8988T (cell line): Measurements from ENCODE around the gene ADORA1.
A peak's percentile ranks its signal among the peaks of the same experiment; 100 is the strongest.

Source experiments
- DNase-seq: peaks from one replicate; pipeline ENCODE4 v3.0.0; 2011

Gene ADORA1

DNA sequence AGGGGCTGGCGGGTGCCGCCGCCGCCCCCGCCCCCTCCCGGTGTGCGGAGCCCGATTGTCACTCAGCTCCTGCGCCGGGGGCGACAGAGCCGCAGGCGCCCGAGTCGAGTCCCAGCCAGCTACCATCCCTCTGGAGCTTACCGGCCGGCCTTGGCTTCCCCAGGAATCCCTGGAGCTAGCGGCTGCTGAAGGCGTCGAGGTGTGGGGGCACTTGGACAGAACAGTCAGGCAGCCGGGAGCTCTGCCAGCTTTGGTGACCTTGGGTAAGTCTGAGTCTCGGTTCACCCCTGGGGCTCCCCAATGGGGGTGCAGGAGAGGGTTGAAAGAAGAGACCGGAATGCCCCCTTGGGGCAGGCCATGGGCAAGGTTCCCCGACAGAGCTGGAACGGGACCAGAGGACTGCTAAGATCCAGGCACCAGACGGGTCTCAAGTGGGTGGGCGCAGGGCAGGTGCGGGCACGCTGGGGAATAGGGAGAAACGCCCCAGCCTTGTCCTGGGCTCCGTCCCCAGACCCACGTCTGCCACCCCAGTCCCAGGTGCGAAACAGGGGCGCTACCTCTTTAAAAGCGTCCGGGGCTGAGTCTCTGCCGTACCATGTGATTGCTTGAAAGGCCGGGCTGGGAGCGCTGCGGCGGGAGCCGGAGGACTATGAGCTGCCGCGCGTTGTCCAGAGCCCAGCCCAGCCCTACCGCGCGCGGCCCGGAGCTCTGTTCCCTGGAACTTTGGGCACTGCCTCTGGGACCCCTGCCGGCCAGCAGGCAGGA lies at the start of gene ADORA1:
Gene ADORA1 (plus strand): TSS at position 61 of the 765 bp plus-strand sequence. CDS start 1,116 bp downstream, outside the sequence.
- DNase-seq, result peak; percentile 52

DNA sequence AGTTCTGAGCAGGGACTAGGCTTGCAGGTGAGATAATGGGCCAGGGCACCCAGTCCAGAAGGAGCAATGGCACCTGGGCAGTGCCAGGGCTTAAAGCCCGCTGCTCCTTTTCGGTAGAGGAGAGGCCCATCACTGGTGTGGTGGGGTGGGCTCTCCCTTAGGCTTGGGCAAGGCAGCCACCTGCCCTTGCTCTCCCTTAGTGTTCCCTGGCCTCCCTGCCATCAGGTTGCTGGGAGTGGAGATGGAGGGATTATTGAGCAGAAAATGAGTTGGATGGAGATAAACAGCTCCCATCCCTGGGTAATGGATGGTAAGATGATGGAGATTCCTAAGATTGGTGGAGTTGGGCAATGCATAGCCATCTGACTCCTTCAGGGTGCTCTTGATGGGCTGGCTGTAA lies 49.6 kb upstream of the ADORA1 start:
- no peak for DNase-seq

DNA sequence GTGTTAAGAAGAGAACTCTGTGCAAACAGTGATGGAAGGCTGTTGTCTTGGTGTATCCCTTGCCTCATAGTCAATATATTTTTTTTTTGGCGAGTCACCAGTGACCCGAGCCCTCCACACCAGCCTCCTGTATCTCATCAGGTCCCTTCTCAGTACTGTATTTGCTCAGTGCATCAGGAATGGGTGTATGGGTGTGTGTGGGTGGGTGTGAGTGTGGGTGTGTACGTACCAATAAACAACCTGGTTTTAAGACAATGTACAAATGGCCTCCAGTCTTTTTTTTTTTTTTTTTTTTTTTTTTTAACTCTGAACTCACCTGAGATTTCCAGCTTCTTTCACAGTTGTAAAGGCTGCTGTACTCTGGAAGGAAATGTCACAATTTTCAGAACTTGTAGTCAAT lies 49.0 kb upstream of the ADORA1 start:
- no peak for DNase-seq

DNA sequence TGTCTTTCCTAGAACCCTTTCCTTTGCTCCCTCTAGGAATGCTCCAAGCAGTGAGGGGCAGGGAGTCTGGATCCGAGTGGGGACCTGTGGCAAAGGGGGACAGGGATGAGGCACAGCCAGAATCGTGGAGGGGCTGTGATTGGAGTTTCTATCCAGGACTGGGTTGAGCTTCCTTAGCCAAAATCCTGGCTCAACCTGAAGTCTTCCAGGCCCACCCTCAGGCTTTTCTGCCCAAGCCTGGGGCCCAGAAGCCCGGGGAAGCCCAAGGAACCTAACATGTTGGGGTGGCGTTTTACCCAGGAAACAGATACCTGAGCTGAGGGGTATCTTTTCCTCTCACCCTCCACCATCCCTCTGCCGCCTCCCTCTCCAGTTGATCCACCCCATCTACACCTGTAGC lies 47.1 kb upstream of the ADORA1 start:
- no peak for DNase-seq

DNA sequence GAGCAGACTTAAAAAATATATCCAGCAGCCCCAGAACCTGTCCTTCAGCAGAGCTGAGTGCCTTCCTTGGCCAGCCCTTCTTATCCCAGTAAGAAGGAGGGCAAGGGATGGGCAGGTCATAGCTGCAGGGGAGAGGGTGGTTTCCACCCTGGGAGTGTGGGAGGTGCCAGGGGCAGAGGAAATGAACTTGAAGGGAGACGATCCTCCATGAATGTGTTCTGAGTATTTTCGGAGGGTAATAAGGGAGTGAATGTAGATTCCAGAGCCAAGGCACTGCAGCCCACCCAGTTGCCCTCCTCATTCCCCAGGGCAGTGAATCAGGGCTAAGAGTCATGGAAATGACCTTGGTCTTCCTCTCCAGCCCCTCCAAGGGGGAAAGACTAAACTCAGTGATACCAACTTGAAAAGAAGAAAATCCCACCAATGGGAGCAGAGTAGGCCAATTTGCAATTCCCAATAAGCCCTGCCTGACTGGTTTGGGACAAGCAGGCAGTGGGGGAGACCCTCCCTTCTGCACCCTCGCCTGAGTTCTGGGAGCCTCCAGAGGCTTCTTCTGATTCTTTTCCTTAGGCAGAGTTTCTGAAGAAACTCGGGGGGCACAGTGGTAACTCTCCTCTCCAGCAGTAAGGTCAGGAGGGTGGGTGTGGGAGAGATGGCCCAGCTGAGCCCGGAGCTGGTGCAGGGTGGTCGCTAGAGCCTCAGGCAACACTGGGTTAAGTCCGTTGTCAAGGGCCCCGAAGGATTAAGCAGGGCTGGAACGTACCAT lies 45.9 kb upstream of the ADORA1 start:
- no peak for DNase-seq

- DNase-seq, result no peak
Observed at GRCh38 chr1:203082231-203082505, 45.4 kb upstream of the ADORA1 start.

DNA sequence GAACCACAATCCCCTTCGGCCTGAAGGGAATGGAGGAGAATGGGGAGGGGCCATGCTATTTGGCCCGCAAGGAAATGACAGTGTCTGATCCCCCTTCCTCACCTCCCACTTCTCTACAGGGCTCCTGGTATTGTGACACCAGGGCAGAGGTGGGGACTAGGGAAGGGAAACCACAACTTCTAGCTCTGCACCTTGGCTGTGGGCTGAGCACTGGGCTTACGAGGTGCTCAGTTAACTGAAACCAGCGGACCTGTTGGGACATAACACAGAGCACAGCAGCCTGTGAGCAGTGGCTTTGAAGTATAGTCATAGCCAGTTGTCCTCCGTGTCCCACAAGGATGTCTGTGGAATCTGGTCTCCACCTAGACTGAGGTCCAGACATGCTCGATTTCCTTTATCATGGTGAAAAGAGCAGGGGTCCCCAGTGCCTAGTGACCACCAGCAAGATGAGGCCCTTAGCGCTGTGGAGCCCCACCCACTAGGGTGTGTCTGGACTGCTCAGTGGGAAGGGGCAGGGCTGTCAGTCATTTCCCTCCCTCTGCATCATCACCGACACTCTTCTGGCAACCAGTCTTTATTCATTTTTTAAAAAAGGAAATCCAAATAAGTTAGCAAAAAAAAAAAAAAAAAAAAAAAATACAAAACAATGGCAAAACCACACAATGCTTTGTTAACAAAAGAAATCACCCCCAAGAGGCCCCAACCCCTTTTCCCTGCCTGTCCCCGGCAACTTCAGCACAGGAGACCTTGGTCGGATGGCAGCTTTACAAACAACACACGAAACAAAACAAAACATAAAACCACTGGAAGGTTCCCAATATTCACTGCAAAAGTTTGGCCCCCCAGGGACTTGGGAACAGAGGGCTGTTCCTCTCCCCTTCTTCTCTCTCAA lies 44.7 kb upstream of the ADORA1 start:
- peak; percentile 15 for DNase-seq

GRCh38 chr1:203083463-203083921 lies 44.0 kb upstream of the ADORA1 start:
- DNase-seq, result no peak

DNA sequence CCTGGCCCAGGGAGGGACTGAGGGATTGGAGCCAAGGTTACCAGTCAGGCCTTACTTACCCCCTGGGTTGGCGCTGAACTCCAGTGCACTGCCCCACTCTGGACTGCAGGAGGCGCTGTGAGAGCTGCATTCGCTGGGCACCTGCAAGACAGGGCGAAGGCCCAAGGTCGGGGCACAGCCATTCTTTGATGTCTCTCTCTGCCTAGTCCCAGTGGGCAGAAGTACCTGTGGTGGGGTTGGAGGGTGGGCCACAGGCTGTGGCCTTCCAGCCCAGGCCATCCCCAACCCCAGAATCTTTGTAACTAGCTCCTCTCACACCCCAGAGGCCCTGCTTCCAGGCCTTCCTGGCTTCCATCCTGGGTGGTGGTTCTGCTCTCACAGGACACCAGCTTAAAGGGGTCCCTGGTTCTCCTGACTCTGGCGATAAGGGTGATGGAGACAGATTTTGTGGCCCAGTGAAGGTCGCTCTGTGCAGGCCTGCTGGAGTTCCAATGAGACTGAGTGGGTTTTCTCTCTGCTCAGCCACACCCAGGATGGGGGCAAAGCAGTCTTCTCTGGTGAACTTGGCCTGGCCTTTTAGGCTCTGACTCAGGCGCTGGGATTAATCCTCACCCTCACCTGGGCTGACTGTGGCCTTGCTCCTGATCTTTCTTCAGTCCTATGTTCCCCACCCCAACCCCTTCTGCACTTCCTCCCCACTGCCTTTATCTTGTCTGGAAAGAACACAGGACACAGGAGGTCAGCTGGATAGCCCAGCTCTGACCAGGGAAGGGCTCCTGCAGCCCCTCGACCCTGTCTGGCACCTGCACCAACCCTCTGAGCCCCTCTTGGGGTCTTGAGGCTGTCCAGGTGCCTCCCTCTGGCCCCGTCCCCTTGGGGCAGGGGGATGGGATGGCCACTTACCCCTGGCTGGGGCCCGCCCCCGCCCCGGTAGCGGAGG lies 42.7 kb upstream of the ADORA1 start:
- DNase-seq, result peak; percentile 85

GRCh38 chr1:203085528-203086406 lies 41.8 kb upstream of the ADORA1 start, which contains the start of gene MYOG:
MYOG (minus strand) TSS chr1:203086012; CDS start chr1:203085961, 51 bp downstream.
- DNase-seq, result no peak

DNA sequence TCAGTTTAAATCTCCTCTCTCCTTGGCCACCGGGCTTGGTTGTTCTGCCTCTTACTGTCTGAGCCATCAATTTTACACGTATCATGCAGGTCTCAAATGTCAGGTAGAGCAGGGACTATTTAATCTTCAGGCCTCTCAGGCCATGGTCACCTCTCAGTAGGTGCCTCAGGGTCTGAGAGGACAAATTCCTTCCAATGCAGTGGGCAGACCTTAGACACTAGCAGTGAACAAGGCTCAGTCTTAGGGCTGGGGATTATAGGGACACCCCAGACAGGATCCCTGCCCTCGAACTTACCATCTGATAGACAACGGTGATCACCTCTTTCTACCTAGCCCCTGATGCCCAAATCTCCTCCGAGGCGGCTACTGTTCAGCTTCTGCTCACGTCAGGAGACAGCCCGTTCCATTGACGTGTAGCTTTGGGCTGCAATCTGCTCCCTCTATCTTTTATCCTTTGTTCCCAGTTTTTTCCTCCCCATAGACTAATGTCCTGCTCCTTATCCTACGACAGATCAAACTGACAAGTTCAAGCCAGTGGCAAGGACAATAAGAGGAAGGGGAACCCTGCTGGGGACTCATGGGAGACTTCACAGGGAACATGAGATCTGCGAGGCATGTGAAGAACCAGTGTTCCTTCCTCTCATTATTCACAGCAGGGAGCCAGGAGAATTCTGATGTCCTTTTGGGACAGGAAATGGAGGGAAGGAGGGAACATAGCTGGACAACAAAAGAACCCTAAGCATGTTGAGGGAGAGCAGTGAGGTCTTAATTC lies 40.3 kb upstream of the ADORA1 start:
- DNase-seq, result no peak

- no peak for DNase-seq
Observed at GRCh38 chr1:203088441-203088840, 39.1 kb upstream of the ADORA1 start.

- DNase-seq, result no peak
Observed at GRCh38 chr1:203089001-203089650, 38.4 kb upstream of the ADORA1 start.

- no peak for DNase-seq
Observed at GRCh38 chr1:203089651-203090045, 37.9 kb upstream of the ADORA1 start.

GRCh38 chr1:203090421-203091198 lies 36.9 kb upstream of the ADORA1 start:
- no peak for DNase-seq

GRCh38 chr1:203091199-203091477 lies 36.4 kb upstream of the ADORA1 start:
- DNase-seq, result no peak

GRCh38 chr1:203091761-203092330 lies 35.7 kb upstream of the ADORA1 start:
- no peak for DNase-seq

- DNase-seq, result no peak
Observed at GRCh38 chr1:203093754-203094410, 33.6 kb upstream of the ADORA1 start.
